Measurements from ENCODE around the gene AMPD2. TPM values are rescaled to one million over a fixed set of nuclear protein-coding genes. Genes with fewer than 3 reads are reported as not detected.
A peak's percentile ranks its signal among the peaks of the same experiment; 100 is the strongest.

Gene AMPD2
- total RNA-seq, 1 experiment from 2014 or later = 47.6 TPM

DNA sequence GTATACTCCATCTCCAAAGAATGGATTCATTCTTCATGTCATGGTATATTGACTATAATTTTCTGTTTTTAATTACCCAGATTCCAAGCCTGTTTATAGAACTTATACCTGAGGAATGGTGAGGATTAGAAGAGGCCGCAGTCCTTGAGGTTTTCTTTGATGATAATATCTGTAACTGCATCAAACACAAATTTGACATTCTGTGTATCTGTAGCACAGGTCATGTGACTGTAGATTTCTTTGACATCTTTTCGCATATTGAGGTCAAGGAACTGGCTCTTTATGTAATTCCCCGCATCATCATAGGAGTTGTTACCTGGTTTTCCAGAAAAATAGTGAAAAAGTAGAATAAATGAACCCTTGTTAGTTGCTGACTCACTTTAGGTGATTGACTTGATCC is 16.4 kb upstream of the AMPD2 start:
- Histone ChIP-seq H3K27me3 (replicated peaks) (no peaks in the 10 kb centered on the region), H3K9me3 (replicated peaks) (no peaks in the 10 kb centered on the region), H3K4me3 (no peak overlapping the region), H3K4me1 (replicated peaks) (peaks cover under 1% of the 10 kb centered on the region; the same call in 1 of the 2 replicates), H3K36me3 (no peaks in the 10 kb centered on the region; the same call in 1 of the 2 replicates), H3K27ac (no peak overlapping the region)
- DNase-seq (ENCODE audit: low read depth in 1 of 2, low spot score in 2 of 2) = no peak

DNA sequence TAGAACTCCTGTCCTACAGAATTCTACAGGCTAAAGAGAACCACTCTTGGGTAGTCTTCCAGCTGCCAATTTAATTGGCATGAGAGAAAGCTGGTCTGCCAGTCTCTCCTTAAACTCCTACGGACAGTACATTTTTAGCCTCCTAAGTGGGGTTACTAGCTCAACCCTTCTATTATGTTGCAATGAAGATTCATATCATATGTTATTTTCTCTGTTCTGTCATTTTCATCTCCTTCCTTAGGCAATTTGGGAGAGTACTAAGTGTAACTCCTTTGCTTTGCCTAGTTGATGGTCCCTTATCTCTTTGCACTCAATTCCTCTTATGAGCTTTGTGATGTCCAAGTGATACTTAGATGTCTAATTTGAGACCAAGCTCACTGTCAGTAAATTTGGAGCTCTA is 14.3 kb upstream of the AMPD2 start:
- Histone ChIP-seq H3K27ac (no peak overlapping the region), H3K27me3 (replicated peaks) (no peaks in the 10 kb centered on the region), H3K4me3 (no peak overlapping the region), H3K4me1 (replicated peaks) (no peaks in the 10 kb centered on the region), H3K9me3 (replicated peaks) (no peaks in the 10 kb centered on the region), H3K36me3 (no peaks in the 10 kb centered on the region; the same call in 1 of the 2 replicates)
- no peak for DNase-seq (ENCODE audit: low read depth in 1 of 2, low spot score in 2 of 2)

DNA sequence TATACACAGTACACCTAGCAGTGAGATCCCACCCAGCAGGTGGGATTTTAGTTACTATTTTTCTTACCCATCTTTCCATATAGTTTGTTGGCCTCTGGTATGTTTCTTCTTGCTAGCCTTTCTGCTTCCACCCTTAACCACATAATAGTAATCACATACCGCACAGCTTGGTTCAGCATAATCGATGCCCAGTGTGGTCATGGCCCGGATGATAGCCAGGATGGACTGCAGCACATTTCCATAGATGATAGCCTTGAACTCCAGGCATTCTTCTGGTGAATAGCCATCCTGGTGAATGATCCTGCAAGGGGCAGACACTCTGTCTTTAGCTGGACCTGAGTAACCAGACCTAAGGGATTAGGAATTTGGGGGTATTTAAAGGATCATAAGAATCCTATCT is 9.8 kb upstream of the AMPD2 start:
- no peaks in the 10 kb centered on the region for H3K9me3 ChIP-seq (replicated peaks)
- H3K4me1 ChIP-seq (replicated peaks) = peaks cover 13% of the 10 kb centered on the region
- H3K4me3 ChIP-seq = no peak overlapping the region
- H3K27ac ChIP-seq = no peak overlapping the region
- H3K36me3 ChIP-seq = no peaks in the 10 kb centered on the region
- no peaks in the 10 kb centered on the region for H3K27me3 ChIP-seq (replicated peaks)
- no peak for DNase-seq (ENCODE audit: low read depth in 1 of 2, low spot score in 2 of 2)

DNA sequence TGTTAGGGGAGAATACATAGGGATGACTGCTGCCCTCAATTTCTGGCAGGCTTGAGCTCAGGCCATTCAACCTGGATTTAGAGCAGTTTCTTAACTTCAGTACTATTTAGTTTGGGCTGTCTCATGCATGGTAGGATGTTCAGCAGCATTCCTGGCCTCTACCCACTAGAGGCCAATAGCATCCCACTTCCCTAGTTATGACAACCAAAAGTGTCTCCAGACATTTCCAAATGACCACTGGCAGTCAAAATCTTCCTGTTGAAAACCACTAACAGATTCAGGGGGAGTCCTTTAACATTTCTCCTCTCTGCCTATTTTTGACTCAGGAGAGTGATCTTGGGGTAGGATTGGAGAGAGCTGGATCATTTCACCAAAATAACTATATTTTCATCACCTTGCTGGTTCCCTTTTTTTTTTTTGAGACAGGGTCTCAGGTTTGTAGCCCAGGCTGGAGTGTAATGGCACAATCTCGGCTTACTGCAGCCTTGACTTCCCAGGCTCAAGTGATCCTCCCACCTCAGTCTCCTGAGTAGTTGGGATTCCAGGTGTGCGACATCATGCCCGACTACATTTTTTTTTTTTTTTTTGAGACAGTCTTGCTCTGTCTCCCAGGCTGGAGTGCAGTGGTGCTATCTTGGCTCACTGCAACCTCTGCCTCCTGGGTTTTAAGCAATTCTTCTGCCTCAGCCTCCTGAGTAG is 8.9 kb upstream of the AMPD2 start:
- Histone ChIP-seq H3K27me3 (replicated peaks) (no peaks in the 10 kb centered on the region), H3K9me3 (replicated peaks) (no peaks in the 10 kb centered on the region), H3K4me1 (replicated peaks) (peaks cover 13% of the 10 kb centered on the region), H3K27ac (no peak overlapping the region), H3K4me3 (no peak overlapping the region), H3K36me3 (no peaks in the 10 kb centered on the region)
- DNase-seq (ENCODE audit: low read depth in 1 of 2, low spot score in 2 of 2) = no peak

DNA sequence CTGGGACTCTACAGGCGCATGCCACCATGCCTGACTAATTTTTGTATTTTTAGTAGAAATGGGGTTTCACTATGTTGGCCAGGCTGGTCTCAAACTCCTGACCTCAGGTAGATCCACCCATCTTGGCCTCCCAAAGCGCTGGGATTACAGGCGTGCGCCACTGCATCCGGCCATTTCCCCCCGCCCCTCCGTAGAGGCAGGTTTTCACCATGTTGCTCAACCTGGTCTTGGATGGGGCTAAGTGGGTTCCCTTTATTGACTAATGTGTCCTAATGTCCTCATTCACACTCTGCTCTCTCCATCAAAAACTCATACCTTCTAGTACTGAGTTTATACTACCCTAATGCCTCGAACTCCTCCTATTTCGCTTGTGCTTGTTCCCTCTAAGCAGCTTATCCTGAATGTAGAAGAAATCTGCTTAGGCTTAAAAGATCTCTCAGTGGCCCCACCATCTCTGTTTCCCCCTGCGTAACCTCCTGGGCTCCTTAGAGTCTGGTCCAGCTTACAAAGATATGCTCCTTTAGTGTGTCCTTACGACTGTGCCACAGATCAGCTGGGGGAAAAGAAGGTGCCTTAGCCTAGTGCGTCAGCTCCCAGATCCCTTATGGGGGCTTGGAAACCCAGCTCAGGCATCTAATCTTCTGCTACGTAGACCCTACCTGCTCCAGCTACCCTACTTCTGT is 8.2 kb upstream of the AMPD2 start:
- Histone ChIP-seq H3K27me3 (replicated peaks) (no peaks in the 10 kb centered on the region), H3K4me3 (no peak overlapping the region), H3K27ac (no peak overlapping the region), H3K4me1 (replicated peaks) (peaks cover 13% of the 10 kb centered on the region), H3K9me3 (replicated peaks) (no peaks in the 10 kb centered on the region), H3K36me3 (no peaks in the 10 kb centered on the region)
- no peak for DNase-seq (ENCODE audit: low read depth in 1 of 2, low spot score in 2 of 2)

DNA sequence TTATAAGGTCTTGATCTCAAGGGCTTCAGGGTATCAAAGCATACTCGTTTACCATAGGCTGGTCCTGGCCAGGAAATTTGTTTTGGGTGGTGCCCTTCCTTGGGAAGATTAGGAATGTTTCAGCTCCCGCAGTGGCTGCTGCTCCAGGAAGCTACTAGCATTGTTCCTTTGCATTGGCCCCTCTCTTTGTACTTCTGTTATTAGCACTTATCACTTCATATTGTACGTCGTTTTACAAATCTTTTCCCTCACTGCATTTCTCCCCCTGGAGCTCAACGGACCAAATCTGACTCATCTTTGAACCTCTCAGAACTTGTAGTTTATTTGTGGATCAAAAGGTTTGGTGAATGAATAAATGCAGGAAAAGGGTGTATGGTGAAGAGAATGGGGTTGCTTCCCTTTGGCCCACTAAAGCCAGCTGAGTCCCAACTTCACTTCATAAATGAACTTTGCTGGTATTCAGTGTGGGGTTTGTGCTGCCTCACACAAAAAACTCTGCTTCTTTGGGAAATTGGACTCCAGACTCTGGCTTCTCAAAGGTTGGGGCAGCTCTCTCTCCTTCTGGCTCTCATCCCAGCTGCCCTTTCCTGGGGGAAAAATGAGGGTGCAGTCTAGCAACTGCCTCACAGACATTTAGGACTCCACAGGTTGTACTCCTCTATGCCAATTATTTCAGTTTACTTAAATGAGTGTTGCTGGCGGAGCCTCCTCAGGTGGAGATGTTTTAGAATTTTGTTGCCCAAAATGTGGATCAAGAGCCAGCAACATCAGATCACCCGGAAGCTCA is 6.1 kb upstream of the AMPD2 start:
- no peaks in the 10 kb centered on the region for H3K27me3 ChIP-seq (replicated peaks)
- peak overlapping the region; percentile 20 for H3K27ac ChIP-seq
- H3K36me3 ChIP-seq = no peaks in the 10 kb centered on the region
- H3K9me3 ChIP-seq (replicated peaks) = no peaks in the 10 kb centered on the region
- H3K4me3 ChIP-seq = no peak overlapping the region
- DNase-seq (ENCODE audit: low read depth in 1 of 2, low spot score in 2 of 2) = peak in 1 of 2 experiments; percentile 41
- H3K4me1 ChIP-seq (replicated peaks) = peaks cover 25% of the 10 kb centered on the region

DNA sequence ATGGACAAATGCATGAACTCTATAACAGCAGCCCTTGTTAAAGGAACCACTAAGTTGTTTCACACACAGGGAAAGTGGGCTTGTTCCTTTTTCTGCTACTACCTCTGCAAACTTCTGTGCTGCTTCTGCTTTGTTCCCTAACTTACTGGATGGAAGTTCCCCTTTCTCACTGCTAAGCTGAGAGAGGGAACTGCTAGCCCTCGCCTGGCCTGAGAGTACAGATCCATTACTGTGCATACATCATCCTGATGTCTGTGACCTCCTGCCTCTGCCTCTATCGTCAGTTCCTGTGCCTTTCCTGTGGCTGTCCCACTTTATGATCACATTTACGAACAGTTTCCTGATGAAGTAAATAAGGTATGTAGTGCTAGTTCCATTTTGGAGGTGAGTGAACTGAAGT is 3.8 kb upstream of the AMPD2 start:
- no peaks in the 10 kb centered on the region for H3K9me3 ChIP-seq (replicated peaks)
- H3K4me1 ChIP-seq (replicated peaks) = peaks cover 37% of the 10 kb centered on the region
- no peak overlapping the region for H3K27ac ChIP-seq
- no peaks in the 10 kb centered on the region for H3K36me3 ChIP-seq
- DNase-seq (ENCODE audit: low read depth in 1 of 2, low spot score in 2 of 2) = no peak
- H3K27me3 ChIP-seq (replicated peaks) = no peaks in the 10 kb centered on the region
- H3K4me3 ChIP-seq = no peak overlapping the region

DNA sequence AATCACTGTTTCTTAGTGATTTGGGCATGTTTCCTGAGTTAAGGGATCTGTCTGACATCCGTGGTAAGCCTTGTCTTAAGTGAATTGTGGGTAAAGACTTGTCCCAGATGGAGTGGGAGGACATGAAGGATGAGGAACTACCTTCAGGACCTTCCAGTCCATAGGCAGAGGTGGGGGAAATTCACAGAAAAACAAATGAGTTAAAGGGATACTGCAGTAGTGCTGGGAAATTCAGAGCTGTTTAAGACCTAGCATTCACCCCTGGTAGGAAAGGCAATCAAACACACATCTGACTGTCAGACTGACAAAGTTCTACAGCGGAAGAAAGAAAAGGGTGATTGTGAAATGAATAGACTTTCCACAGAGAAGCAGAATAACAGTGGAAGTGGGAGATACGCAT is 3.2 kb upstream of the AMPD2 start:
- no peak for DNase-seq (ENCODE audit: low read depth in 1 of 2, low spot score in 2 of 2)
- H3K27ac ChIP-seq = no peak overlapping the region
- H3K27me3 ChIP-seq (replicated peaks) = no peaks in the 10 kb centered on the region
- peaks cover 38% of the 10 kb centered on the region for H3K4me1 ChIP-seq (replicated peaks)
- H3K4me3 ChIP-seq = no peak overlapping the region
- no peaks in the 10 kb centered on the region for H3K36me3 ChIP-seq
- no peaks in the 10 kb centered on the region for H3K9me3 ChIP-seq (replicated peaks)

DNA sequence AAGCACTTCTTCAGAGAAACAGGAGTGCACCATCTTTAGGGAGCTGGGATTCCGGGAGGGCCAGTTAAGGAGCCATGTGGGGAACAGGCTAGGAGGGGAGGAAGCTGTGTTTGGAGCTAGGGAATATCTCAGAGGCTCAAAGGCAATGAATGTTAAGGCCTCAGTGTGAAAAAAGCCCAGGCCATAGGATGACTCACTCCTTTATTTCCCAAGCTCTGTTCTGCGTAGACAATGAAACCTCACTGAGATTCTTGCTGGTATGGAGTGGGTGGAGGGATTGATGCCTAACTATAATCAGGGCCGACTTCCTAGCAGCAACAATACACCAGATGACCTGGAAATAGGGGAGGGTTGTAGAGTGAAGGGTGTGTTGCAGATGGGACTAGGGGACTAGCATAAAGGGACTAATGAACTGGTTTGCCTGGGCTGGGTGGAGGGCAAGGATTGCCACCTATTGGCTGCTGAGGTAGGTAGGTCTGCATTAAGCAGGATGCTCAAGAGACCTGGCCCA is 2.3 kb upstream of the AMPD2 start:
- Histone ChIP-seq H3K4me1 (replicated peaks) (peaks cover 45% of the 10 kb centered on the region), H3K4me3 (no peak overlapping the region), H3K27me3 (replicated peaks) (no peaks in the 10 kb centered on the region), H3K9me3 (replicated peaks) (no peaks in the 10 kb centered on the region), H3K27ac (peak overlapping the region; percentile 38), H3K36me3 (peaks cover 3% of the 10 kb centered on the region; the same call in 1 of the 2 replicates)
- peak; percentile 51 to 78 for DNase-seq (ENCODE audit: low read depth in 1 of 2, low spot score in 2 of 2)

DNA sequence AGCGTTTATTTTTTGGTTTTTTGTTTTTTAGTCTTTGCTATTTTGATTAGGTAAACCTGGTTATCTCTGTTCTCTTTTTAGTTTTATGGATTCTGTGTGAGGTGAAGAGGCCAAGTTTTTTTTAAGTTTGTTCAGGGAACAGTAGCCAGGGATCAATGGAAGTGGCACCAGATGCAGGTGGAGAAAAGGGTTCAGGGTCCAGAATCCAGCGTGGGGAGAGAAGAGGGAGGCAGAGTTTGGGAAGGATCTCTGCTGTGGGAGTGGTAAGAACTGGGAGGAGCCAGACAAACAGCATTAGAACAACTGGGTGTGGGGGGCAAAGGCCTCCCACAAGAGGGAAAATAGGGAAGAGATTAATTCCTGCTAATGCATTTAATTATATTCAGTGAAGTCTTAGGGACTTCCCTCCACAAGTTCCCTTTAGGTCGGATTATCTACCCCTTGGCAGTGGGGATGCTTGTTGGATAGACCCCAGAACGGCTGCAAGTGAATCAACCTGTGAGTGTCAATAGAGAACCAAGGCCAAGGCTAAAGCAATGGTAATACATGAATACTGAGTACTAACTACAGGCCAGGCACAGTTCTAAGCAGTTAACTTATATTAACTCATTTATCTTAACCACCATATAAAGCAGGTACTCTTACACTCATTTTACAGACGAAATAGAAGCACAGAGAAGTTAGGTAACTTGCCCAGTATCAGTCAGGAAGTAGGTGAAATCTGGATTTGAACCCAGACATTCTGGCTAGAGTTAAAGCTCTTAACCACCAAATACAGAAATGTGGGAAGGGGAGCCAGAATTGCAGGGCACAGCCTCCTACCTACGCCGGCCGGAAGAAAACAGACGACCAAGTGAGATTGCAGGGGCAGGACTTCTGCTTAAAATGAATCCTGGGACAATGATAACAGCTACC is 719 bp upstream of the AMPD2 start:
- peaks cover 3% of the 10 kb centered on the region; the same call in 1 of the 2 replicates for H3K36me3 ChIP-seq
- DNase-seq (ENCODE audit: low read depth in 1 of 2, low spot score in 2 of 2) = no peak
- H3K27ac ChIP-seq = peak overlapping the region; percentile 62
- no peaks in the 10 kb centered on the region for H3K9me3 ChIP-seq (replicated peaks)
- no peaks in the 10 kb centered on the region for H3K27me3 ChIP-seq (replicated peaks)
- peaks cover 34% of the 10 kb centered on the region for H3K4me1 ChIP-seq (replicated peaks)
- peak overlapping the region; percentile 51 for H3K4me3 ChIP-seq

DNA sequence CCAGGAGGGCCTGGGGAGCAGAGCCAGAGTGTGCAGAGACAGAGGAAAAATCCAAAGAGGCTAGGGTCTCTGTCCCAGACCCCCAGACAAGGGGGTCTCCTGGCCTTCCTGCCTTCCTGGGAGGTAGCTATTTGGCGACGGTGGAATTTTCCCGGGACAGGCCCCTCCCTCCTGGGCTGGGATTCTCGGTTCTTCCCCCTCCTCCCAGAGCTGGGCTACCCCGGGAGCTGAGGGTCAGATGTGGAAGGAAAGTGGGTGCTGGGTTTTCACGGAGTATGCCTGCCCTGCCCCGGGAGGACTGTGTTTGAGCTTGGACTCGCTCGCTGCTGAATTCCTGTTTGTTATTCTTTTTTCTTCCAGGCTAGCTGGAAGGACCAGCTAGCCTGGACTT is 759 bp downstream of the AMPD2 start:
- no peaks in the 10 kb centered on the region for H3K27me3 ChIP-seq (replicated peaks)
- peaks cover 3% of the 10 kb centered on the region; the same call in 1 of the 2 replicates for H3K36me3 ChIP-seq
- H3K27ac ChIP-seq = peak overlapping the region; percentile 62
- peaks cover 31% of the 10 kb centered on the region for H3K4me1 ChIP-seq (replicated peaks)
- H3K4me3 ChIP-seq = peak overlapping the region; percentile 51
- no peaks in the 10 kb centered on the region for H3K9me3 ChIP-seq (replicated peaks)
- peak; percentile 55 to 65 for DNase-seq (ENCODE audit: low read depth in 1 of 2, low spot score in 2 of 2)

DNA sequence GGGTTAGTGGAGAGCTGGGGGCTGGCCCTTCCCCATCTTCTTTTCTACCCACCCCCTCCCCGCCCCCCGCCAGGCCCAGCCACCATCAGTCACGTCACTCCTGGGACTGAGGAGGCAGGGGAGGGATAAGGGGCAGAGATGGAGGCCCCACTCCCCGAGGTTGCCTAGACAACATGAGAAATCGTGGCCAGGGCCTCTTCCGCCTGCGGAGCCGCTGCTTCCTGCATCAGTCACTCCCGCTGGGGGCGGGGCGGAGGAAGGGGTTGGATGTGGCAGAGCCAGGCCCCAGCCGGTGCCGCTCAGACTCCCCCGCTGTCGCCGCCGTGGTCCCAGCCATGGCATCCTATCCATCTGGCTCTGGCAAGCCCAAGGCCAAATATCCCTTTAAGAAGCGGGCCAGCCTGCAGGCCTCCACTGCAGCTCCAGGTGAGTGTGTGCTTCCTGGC is 1.2 kb downstream of the AMPD2 start:
- H3K4me1 ChIP-seq (replicated peaks) = peaks cover 31% of the 10 kb centered on the region
- no peaks in the 10 kb centered on the region for H3K9me3 ChIP-seq (replicated peaks)
- H3K27ac ChIP-seq = peak overlapping the region; percentile 62
- peak overlapping the region; percentile 51 for H3K4me3 ChIP-seq
- no peaks in the 10 kb centered on the region for H3K27me3 ChIP-seq (replicated peaks)
- DNase-seq (ENCODE audit: low read depth in 1 of 2, low spot score in 2 of 2) = peak; percentile 73 to 97
- H3K36me3 ChIP-seq = peaks cover 3% of the 10 kb centered on the region; the same call in 1 of the 2 replicates
